DND-41 (cell line): Measurements from ENCODE around the gene MORN5.

Source experiments
- ATAC-seq: fragments of 200-7000 bp; cut with Tn5 transposase; 3 replicates; pipeline ENCODE4 v1.9.1; 2021; ENCODE audit warnings: low read depth; ENCODE audit not compliant: insufficient read depth
- DNase-seq: peaks from one replicate; pipeline ENCODE4 v3.0.0-alpha.2; 2020
- H2AFZ ChIP-seq: 2 replicates; pipeline ENCODE4 v1.6.0; 2012; ENCODE audit warnings: low read depth, low read length
- H3K27ac ChIP-seq: 2 replicates; pipeline ENCODE4 v1.5.1; 2012; ENCODE audit warnings: low read length, inconsistent platforms
- H3K27me3 ChIP-seq: fragments of 200-600 bp; sonication (generic); 2 replicates; pipeline ENCODE4 v1.6.0; 2012; ENCODE audit warnings: low read length, mild to moderate bottlenecking, inconsistent platforms; ENCODE audit not compliant: insufficient read depth, poor library complexity
- H3K36me3 ChIP-seq: 2 replicates; pipeline ENCODE4 v1.5.1; 2012; ENCODE audit warnings: low read length, inconsistent platforms; ENCODE audit not compliant: insufficient read depth
- H3K4me1 ChIP-seq: 2 replicates; pipeline ENCODE4 v1.5.1; 2012; ENCODE audit warnings: mild to moderate bottlenecking, low read length; ENCODE audit not compliant: insufficient read depth
- H3K4me2 ChIP-seq: 2 replicates; pipeline ENCODE4 v1.6.0; 2012; ENCODE audit warnings: mild to moderate bottlenecking, moderate library complexity, low read length, inconsistent platforms; ENCODE audit not compliant: insufficient read depth
- H3K4me3 ChIP-seq, 2 experiments: fragments of 200-600 bp in 1 of 2; shearing (Covaris generic) in 1 of 2; 2 replicates each; pipeline ENCODE4 v1.5.1; 2012 to 2016; ENCODE audit warnings: inconsistent platforms in 2 of 2, low read length in 2 of 2, mild to moderate bottlenecking in 2 of 2, low read depth in 1 of 2, moderate library complexity in 1 of 2
- H3K79me2 ChIP-seq: 2 replicates; pipeline ENCODE4 v1.6.0; 2012; ENCODE audit warnings: low read length, inconsistent platforms; ENCODE audit not compliant: insufficient read depth
- H3K9ac ChIP-seq: 2 replicates; pipeline ENCODE4 v1.6.0; 2012; ENCODE audit warnings: low read depth, mild to moderate bottlenecking, inconsistent platforms, low read length, moderate library complexity
- H3K9me3 ChIP-seq: 2 replicates; pipeline ENCODE4 v1.5.1; 2012; ENCODE audit warnings: low read length, moderate library complexity, mild to moderate bottlenecking, inconsistent platforms; ENCODE audit not compliant: insufficient read depth, severe bottlenecking
- H4K20me1 ChIP-seq: 2 replicates; pipeline ENCODE4 v1.6.0; 2012; ENCODE audit warnings: low read length; ENCODE audit not compliant: insufficient read depth
- CTCF ChIP-seq: IDR thresholded peaks from 2 replicates; pipeline ENCODE4 v1.5.1; 2012; ENCODE audit warnings: borderline replicate concordance, low read length, moderate library complexity, mild to moderate bottlenecking; ENCODE audit not compliant: poor library complexity, severe bottlenecking; ENCODE audit errors: extremely low read depth
- EZH2 ChIP-seq: IDR thresholded peaks from 3 replicates; pipeline ENCODE4 v1.6.1; 2012; ENCODE audit warnings: borderline replicate concordance, low read depth, mild to moderate bottlenecking, moderate library complexity, low read length, inconsistent platforms; ENCODE audit not compliant: severe bottlenecking

Gene MORN5

GRCh38 chr9:122239722-122240121, 80.0 kb downstream of the MORN5 start:
- ATAC-seq (no peak), DNase-seq (no peak)
- H3K9ac ChIP-seq = no peak overlapping the region
- peaks cover 40% of the 10 kb centered on the region for H3K36me3 ChIP-seq
- no peak overlapping the region for H3K4me2 ChIP-seq
- H3K4me1 ChIP-seq = no peaks in the 10 kb centered on the region
- H4K20me1 ChIP-seq = no peaks in the 10 kb centered on the region
- TF ChIP-seq CTCF (no peak), EZH2 (no peak)
- no peak overlapping the region for H3K4me3 ChIP-seq
- no peak overlapping the region for H2AFZ ChIP-seq
- no peaks in the 10 kb centered on the region for H3K79me2 ChIP-seq
- no peaks in the 10 kb centered on the region for H3K27me3 ChIP-seq
- no peaks in the 10 kb centered on the region for H3K9me3 ChIP-seq
- no peak overlapping the region for H3K27ac ChIP-seq

GRCh38 chr9:122244349-122244748, 84.6 kb downstream of the MORN5 start:
- ATAC-seq = no peak
- TF ChIP-seq EZH2 = no peak
- TF ChIP-seq CTCF = no peak

GRCh38 chr9:122246666-122247065, 87.0 kb downstream of the MORN5 start:
- H3K9ac ChIP-seq = no peak overlapping the region
- H3K27ac ChIP-seq = no peak overlapping the region
- H3K4me3 ChIP-seq = no peak overlapping the region
- DNase-seq (no peak), ATAC-seq (no peak)
- H2AFZ ChIP-seq = no peak overlapping the region
- H3K27me3 ChIP-seq = no peaks in the 10 kb centered on the region
- H3K9me3 ChIP-seq = no peaks in the 10 kb centered on the region
- TF ChIP-seq CTCF = no peak
- no peak for TF ChIP-seq EZH2
- H3K79me2 ChIP-seq = no peaks in the 10 kb centered on the region
- no peaks in the 10 kb centered on the region for H3K4me1 ChIP-seq
- H4K20me1 ChIP-seq = no peaks in the 10 kb centered on the region
- H3K36me3 ChIP-seq = peaks cover 74% of the 10 kb centered on the region
- H3K4me2 ChIP-seq = no peak overlapping the region

More at GRCh38 chr9:122244349-122244748, 84.6 kb downstream of the MORN5 start:
- no peaks in the 10 kb centered on the region for H3K9me3 ChIP-seq
- no peaks in the 10 kb centered on the region for H3K79me2 ChIP-seq
- H4K20me1 ChIP-seq = no peaks in the 10 kb centered on the region
- no peaks in the 10 kb centered on the region for H3K27me3 ChIP-seq
- H3K36me3 ChIP-seq = peaks cover 71% of the 10 kb centered on the region
- DNase-seq = no peak
- H2AFZ ChIP-seq = no peak overlapping the region
- H3K9ac ChIP-seq = no peak overlapping the region
- no peak overlapping the region for H3K4me2 ChIP-seq
- no peak overlapping the region for H3K27ac ChIP-seq
- H3K4me1 ChIP-seq = no peaks in the 10 kb centered on the region
- H3K4me3 ChIP-seq = no peak overlapping the region

GRCh38 chr9:122248448-122248865, 88.7 kb downstream of the MORN5 start:
- Histone ChIP-seq H3K9ac (no peak overlapping the region), H2AFZ (no peak overlapping the region), H3K79me2 (peaks cover 3% of the 10 kb centered on the region; the same call in 1 of the 2 replicates), H3K4me2 (no peak overlapping the region), H4K20me1 (no peaks in the 10 kb centered on the region; the same call in 1 of the 2 replicates), H3K27me3 (no peaks in the 10 kb centered on the region), H3K27ac (no peak overlapping the region), H3K4me1 (no peaks in the 10 kb centered on the region), H3K36me3 (peaks cover 72% of the 10 kb centered on the region), H3K9me3 (no peaks in the 10 kb centered on the region), H3K4me3 (no peak overlapping the region)
- no peak for DNase-seq
- no peak for ATAC-seq
- TF ChIP-seq EZH2 (no peak), CTCF (no peak)
